Transverse colon (tissue), 4 donors: ENCODE results near the gene DMD.

Source experiments
- EP300 ChIP-seq: sonication (generic); formaldehyde crosslinking; IDR thresholded peaks from one replicate; pipeline ENCODE4 v1.6.1; 2017; ENCODE audit warnings: antibody characterized with exemption, low read depth
- POLR2A ChIP-seq: fragments of 450-650 bp; IDR thresholded peaks from one replicate; pipeline ENCODE4 v1.6.1; 2016; ENCODE audit warnings: antibody characterized with exemption, mild to moderate bottlenecking, moderate library complexity
- POLR2AphosphoS5 ChIP-seq, 3 donors: sonication (generic); formaldehyde crosslinking; IDR thresholded peaks; one replicate each; pipeline ENCODE4 v1.6.1; 2016; ENCODE audit warnings: antibody characterized with exemption in 3 of 3
- TF ChIP-seq, protein P1 (sequence below), 5 experiments: fragments of 200-600 bp in 3 of 5; fragments of 450-650 bp in 2 of 5; sonication (generic) in 3 of 5; IDR thresholded peaks; 1 replicate in 2 of 5; 2 replicates in 3 of 5; pipeline ENCODE4 v1.5.1; 2016 to 2017; ENCODE audit warnings: antibody characterized with exemption in 5 of 5, inconsistent platforms in 3 of 5, mild to moderate bottlenecking in 2 of 5, moderate library complexity in 1 of 5

DNA sequence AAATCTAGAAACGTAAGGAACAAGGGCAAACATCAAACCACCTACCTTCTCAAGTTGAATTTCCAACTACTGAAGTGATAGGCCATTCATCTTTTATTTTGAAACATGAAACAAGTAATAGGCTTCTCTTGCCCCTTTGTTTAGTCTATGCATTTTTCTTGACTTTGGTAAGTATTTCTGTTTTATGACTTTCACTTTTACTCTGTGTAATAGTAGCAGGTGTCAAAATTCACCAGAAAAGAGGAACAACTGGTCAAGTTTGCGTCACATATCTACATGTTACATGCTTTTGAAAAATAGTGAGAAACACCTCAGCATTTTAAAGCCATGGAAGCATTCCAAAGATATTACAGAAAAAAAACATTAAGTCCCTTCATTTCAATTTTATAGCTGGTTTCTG lies 1982.4 kb downstream of the DMD start:
- TF ChIP-seq, protein P1, sequence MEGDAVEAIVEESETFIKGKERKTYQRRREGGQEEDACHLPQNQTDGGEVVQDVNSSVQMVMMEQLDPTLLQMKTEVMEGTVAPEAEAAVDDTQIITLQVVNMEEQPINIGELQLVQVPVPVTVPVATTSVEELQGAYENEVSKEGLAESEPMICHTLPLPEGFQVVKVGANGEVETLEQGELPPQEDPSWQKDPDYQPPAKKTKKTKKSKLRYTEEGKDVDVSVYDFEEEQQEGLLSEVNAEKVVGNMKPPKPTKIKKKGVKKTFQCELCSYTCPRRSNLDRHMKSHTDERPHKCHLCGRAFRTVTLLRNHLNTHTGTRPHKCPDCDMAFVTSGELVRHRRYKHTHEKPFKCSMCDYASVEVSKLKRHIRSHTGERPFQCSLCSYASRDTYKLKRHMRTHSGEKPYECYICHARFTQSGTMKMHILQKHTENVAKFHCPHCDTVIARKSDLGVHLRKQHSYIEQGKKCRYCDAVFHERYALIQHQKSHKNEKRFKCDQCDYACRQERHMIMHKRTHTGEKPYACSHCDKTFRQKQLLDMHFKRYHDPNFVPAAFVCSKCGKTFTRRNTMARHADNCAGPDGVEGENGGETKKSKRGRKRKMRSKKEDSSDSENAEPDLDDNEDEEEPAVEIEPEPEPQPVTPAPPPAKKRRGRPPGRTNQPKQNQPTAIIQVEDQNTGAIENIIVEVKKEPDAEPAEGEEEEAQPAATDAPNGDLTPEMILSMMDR (IDR thresholded peaks at IDR 0.05), result no peak
- TF ChIP-seq POLR2A (no peak), EP300 (no peak), POLR2AphosphoS5 (IDR thresholded peaks at IDR 0.05) (no peak)
